Activated CD4-positive, alpha-beta T cell treated with anti-CD3 and anti-CD28 coated beads, Interleukin-2, amount 50 U/mL, for 48 hours (primary cell): Measurements from ENCODE around the gene DNAAF1.
A peak's percentile ranks its signal among the peaks of the same experiment; 100 is the strongest.
"Not testable (repeated sequence)": the region's sequence is repeated elsewhere in the genome, so short reads cannot be mapped to it uniquely, and the experiment has no call there.

ENCODE experiments used
- DNase-seq, 2 experiments: peaks; one replicate each; pipeline ENCODE4 v3.0.0-alpha.2; 2020

Gene DNAAF1

GRCh38 chr16:84144859-84145639, at the start of gene DNAAF1, which contains the start of gene HSDL1:
DNAAF1 (plus strand) TSS chr16:84145308; CDS start chr16:84145441, 133 bp downstream.
HSDL1 (minus strand) TSS chr16:84145177; CDS start chr16:84131321, 13,856 bp downstream.
- DNase-seq = peak; percentile 92

GRCh38 chr16:84095466-84095865, 49.6 kb upstream of the DNAAF1 start:
- no peak for DNase-seq

GRCh38 chr16:84096447-84097005, 48.6 kb upstream of the DNAAF1 start:
- DNase-seq = no peak

GRCh38 chr16:84098939-84099338, 46.2 kb upstream of the DNAAF1 start:
- no peak for DNase-seq

GRCh38 chr16:84103678-84104077, 41.4 kb upstream of the DNAAF1 start:
- no peak for DNase-seq

- DNase-seq = no peak
These were observed 40.9 kb upstream of the DNAAF1 start for GRCh38 chr16:84104231-84104630.

DNA sequence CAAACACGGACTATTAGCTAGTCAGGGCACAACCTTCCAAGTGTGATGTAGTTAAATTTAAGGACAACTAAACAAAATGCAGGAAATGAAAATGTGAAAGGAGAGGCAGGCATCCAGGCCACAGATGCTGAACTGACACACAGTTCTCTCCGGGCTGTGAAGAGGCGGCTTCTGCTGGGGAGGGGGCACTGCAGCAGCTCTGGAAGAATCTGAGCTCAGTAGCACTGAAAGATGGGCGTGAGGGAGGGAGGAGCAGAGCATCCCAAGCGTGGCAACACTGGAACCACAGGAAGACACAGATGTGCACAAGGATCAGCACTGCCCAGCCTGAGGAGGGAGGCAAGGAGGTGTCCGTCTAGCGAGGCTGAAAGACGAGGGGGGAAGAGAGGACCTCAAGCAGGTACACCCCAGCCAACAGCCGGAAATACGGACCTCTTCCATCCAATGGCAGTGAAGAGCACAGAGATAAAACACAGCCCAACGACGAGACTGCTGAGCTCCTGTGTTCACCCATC, 39.8 kb upstream of the DNAAF1 start:
- DNase-seq = no peak

DNA sequence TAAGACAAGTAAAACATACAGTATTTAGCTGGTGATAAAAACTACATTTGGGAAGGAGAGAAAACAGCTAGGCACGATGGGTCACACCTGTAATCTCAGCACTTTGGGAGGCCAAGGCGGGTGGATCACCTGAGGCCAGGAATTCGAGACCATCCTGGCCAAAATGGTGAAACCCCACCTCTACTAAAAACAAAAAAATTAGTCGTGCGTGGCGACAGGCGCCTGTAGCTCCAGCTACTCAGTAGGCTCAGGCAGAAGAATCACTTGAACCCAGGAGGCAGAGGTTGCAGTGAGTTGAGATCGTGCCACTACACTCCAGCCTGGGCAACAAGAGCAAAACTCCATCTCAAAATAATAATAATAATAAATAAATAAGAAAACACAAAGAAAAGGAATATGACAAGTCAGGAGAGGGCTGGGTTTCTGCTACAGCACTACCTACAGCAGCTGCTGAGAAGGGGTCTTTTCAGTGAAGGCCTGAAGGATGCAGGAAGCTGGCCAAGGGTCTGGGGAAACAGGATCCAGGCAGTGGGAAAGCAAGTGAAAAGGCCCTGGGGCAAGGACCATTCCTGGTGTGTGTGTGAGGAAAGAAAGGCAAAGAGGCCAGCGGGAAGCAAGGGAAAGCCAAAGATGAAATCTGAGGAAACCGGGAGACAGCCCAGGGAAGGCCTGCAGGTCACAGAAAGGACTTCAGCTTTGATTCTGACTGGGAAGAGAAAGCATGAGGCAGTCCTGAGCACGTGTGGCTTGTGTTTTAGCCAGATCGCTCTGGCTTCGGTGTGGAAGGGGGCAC, 39.0 kb upstream of the DNAAF1 start:
- DNase-seq = no peak

GRCh38 chr16:84107921-84108320, 37.2 kb upstream of the DNAAF1 start:
- no peak for DNase-seq

GRCh38 chr16:84109598-84110335, 35.3 kb upstream of the DNAAF1 start:
- no peak for DNase-seq

DNA sequence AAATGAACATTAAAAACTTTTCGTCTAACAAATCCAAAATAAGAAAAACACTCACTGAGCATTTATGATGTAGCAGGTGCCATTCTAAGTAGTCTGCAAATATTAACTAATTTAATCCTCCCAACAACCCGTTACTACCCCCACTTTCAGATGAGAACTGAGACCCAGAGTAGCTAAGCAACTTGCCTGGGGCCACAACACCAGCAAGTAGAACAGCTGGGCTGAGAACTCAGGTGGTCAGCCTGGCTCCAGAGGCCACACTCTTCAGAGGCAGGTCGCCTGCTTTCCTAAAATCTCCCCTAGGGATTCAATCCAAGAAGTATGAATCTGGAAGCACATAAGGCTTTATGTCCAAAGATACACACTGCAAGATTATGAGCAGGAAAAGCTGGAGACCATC, 34.6 kb upstream of the DNAAF1 start:
- no peak for DNase-seq

- DNase-seq = no peak
These were observed 33.6 kb upstream of the DNAAF1 start for GRCh38 chr16:84111525-84111924.

DNA sequence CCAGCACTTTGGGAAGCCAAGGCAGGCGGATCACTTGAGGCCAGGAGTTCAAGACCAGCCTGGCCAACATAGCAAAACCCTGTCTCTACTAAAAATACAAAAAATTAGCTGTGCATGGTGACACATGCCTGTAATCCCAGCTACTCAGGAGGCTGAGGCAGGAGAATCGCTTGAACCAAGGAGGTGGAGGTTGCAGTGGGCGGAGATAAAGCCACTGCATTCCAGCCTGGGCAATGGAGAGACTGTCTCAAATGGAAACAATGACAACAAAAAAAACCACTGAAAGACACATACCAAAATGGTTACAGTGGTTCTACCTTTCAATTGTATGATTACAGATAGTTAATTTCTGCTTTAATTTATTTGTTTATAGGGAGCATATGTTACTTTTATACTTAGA, 33.2 kb upstream of the DNAAF1 start:
- peak; percentile 35 to 51 for DNase-seq

- peak; percentile 55 to 61 for DNase-seq
These were observed 29.0 kb upstream of the DNAAF1 start for GRCh38 chr16:84115919-84116719.

DNA sequence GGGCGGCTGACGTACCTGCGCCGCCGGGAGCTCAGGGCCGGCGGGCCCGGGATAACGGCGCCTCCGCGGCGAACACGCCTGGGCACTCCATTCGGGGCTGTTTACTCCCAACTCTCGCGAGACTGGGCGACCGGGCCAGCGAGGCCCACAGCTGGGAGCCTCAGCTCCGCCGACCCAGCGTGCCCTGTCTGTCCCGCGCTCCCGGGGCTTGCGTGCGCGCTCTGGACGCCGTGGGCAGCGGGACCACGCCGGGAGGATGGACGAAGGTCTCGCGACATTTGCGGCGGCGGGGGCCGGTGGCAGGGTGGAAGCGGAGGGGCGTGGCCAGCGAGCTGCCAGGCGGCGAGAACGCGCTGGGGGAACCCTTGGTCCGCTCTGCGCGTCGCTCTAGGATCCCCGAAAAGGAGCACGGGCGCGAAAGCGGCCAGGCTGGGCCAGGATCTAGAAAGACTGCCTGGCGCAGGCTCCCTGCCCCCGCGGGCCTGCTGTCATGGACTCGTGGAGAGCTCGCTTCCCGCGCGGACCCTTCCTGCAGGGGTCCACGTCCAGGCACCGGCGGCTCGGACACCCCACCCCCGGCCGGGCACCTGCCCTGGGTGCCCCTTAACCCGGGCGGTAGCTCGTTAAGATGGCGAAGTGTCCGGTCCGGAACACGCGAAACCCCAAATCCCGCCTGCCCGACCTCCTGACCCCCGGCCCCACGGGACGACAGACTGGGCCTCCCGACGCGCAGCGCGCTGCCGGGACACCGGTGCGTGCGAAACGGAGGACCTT, 28.2 kb upstream of the DNAAF1 start, which contains the start of gene MBTPS1:
Gene MBTPS1 (minus strand): TSS at position 223 of the 774 bp plus-strand sequence. CDS start 15,159 bp downstream, outside the sequence.
- peak; percentile 97 to 98 for DNase-seq

DNA sequence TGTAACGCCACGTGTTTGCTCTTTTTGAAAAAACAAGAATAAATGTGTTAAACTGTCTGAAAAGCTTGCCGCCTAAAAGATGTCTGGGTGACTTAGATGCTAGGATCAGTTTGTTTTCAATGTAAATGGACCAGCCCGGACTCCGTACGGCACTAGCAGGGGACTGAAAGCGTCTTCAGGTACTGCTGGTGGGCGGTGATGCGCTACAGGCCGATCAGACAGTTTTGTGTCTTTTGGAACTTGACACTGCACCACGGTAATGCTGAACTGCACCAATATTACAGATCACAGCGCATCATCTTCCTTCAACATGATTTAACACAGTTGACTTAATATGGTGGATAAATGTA, 27.6 kb upstream of the DNAAF1 start:
- DNase-seq = peak in 1 of 2 experiments; percentile 55

- not testable (repeated sequence) for DNase-seq
These were observed 26.8 kb upstream of the DNAAF1 start for GRCh38 chr16:84118315-84118714.

DNA sequence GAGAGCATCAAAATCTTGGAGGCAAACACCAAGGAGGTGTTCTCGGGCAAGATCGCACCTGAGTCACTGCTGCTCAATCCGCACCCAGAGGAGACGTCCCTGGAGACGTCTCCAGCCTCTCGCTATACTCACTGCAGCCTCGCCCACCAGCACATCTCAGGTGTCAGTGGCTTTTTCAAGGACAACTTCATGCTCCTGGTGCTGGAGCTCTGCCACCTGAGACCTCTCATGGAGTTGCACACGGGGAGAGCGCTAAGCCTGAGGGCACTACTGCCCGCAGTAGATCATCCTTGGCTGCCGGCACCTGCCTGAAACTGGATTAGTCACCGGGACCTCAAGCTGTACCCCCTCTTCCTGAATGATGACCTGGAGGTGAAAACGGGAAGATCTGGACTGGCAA, 25.7 kb upstream of the DNAAF1 start:
- no peak for DNase-seq

DNA sequence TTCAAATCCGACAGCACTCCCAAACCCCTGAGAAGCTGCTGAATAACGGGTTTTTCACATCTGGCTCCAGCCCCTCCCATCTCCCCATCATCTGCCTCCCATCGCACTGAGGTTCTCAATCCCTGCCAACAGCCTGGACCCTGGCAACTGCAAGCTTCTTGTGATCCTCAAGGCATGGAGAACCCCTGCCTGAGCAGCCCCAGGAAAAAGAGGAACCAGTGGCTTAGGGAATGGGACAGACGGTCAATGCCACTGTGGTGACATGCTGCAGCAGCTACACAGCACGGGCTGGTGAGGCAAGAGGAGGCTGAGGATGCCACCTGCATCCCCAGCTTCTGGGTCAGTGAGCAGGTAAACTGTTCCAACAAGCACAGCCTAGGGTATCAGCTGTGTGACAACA, 25.1 kb upstream of the DNAAF1 start:
- DNase-seq = no peak

DNA sequence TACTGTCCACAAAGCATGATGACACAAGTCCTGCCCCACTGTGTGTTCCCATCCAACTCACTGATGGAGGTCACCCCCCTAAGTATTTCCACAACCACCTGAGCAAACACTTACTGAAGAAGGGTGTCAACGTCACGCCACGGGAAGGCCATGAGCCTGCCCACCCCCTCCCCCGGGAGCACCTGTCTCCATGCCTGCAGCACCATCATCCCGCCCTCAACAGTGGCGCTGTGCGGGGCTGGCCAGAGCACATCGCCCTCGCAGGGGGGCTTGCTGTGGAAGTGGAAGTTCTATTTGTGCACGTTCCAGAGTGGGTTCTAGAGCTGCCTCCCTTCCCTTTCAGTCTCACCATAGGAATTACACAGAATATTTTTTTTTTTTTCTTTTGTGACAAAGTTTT, 24.1 kb upstream of the DNAAF1 start:
- DNase-seq = no peak
